IPS-18c (cell line): ENCODE results near the gene TTLL6.
"Not testable (repeated sequence)": the region's sequence is repeated elsewhere in the genome, so short reads cannot be mapped to it uniquely, and the experiment has no call there.

Experiments used
- H3K4me3 ChIP-seq: 2 replicates; pipeline ENCODE4 v1.7.0; 2013; ENCODE audit warnings: low read depth, mild to moderate bottlenecking, low read length, moderate library complexity; ENCODE audit not compliant: insufficient read depth
- H3K9me3 ChIP-seq: one replicate; pipeline ENCODE4 v1.6.1; 2013; ENCODE audit warnings: mild to moderate bottlenecking, low read length, moderate library complexity; ENCODE audit not compliant: control insufficient read depth, insufficient read depth

Gene TTLL6

DNA sequence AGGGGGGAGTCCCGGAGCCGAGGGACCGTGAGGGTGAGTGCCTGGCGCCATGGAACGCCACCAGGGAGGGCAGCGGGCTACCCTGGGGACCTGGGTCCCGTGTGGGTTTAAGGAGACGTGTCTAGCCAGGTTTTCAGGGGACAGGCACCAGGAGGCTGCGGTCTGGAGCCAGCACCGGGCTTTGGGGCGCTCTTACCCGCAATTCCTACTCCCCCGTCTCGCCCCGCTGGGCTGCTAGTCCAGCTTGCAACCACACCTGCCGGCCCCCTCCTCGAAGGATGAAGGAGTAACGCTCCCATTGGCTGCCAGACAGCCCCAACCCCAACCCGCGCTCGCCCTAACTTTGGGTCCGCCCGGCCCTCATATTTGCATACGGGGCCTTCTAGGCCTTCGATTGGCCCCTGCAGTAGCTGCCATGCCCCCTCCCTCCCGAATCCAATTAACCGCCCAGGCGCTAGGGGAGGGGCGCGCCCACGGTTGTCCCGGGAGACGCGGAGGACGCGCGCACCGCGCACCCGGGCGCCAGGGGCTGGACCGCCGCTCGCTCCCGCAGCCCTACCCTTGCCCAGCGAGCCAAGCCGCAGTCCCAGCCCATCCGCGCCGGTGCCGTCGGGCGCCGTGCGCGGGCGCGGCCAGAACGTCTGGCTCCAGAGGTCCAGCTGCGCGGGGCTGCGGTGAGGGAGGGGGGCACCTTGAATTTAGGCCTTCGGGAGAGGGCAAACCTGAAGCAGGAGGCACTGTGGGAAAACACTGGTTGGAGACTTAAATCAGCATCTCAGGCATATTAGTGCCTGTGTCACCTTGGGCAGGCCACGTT is at the start of gene TTLL6:
TTLL6 (minus strand) TSS at position 456 of the 817 bp plus-strand sequence; CDS start at position 299, 157 bp downstream.
- Histone ChIP-seq H3K9me3 (no peaks in the 10 kb centered on the region), H3K4me3 (peak within 1 kb of the TSS; percentile 84)

DNA sequence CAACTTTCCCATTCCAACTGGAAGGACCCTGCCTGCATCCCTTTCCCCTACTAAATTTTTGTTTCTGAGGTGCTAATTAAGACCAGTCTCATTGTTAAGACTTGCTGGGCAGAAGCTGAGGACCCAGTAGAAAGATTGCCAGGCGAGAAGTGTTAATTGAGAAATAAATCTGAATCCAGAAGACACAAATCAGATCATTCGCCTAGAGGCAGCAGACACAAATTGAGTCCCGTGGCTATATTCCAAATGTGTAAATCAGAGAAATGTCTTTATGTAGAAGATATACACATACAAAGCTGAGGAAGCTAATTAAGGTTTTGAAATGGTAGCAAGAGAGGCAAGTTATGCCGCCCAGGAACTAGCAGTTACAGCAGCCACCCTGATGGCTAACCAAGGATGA is 43.4 kb upstream of the TTLL6 start:
- Histone ChIP-seq H3K9me3 (no peaks in the 10 kb centered on the region), H3K4me3 (no peak overlapping the region)

DNA sequence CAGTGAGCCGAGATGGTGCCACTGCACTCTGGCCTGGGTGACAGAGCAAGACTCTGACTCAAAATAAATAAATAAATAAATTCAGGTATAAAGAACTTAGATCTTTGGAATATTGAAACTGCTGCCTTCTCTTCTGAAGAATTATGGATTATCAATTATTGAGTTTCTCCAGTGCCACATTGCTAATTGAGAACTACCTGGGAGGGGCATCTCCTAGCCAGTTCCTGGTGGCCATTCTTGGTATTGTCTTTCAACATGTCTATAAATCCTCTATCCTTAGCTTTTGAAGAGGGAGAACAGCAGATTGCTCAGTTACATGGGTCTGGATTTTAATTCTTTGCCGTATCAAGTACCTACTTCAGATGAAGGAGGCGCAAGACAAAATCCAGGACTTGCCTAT is 43.0 kb upstream of the TTLL6 start:
- Histone ChIP-seq H3K9me3 (no peaks in the 10 kb centered on the region), H3K4me3 (no peak overlapping the region)

DNA sequence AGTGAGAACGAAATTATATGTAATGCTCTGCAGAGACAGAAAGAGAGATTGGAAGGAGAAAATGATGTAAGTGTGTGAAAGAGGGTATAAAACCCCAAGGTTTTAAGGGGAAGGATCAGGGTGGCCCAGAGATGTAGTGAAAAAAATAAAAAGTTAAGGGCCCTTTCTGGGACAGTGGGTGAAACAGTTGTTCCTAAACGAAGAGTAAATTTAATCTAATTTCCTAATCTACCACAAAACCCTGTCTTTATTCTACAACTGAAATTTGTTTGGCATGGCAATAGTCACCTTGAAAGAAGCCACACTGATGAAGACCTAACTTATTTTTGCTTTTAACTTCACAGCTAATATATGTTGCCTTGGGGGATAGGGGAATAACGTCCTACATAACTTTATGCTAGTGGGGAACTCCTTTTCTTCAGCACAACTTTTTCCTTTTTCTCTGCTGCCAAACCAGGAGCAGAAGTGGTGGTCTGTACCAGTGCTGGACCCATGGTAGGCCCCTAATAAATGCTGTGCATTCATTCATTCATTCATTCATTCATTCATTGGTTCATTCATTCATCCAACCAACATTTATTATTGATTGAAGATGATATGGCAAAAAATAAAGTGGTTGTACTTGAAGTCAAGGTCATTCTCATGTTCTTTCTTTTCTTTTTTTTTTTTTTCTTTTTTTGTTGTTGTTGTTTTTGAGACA is 39.2 kb upstream of the TTLL6 start:
- no peaks in the 10 kb centered on the region for H3K9me3 ChIP-seq
- H3K4me3 ChIP-seq = no peak overlapping the region

DNA sequence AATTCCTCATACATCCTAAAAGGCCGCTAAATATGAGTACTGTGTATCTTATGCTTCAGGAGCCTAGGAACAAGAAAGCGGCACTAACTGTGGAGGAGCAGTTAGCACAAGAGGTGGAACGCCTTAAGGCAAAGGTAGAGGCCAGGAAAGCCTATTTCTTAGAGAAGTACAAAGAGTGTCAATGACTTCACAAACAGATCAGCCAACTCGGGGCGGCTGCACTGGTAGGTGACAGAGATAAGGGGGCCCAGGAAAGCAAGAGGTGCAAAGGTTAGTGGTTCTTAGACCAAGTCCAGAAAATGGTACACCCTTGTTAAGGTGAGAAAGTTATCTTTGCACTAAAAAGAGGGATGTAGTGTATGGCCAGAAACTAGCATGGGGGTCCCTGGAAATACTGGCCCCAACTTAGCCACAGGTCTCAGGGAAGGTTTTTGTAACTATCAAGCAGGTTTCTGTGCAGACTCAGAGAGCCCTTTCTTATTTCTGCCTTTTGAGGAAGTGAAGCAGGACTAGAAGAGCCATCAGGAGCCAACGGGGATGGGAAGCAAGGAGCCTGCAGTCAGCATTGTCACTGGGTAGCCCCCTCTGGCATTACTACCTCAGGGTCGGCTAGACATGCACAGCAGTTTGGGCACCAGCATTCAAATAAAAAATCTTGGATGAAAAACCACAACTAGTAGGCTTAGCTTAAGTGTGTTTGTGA is 37.9 kb upstream of the TTLL6 start:
- no peak overlapping the region for H3K4me3 ChIP-seq

GRCh38 chr17:48850792-48851323 is 33.8 kb upstream of the TTLL6 start:
- Histone ChIP-seq H3K4me3 (no peak overlapping the region), H3K9me3 (no peaks in the 10 kb centered on the region)

More for the DNA sequence above, 37.9 kb upstream of the TTLL6 start:
- no peaks in the 10 kb centered on the region for H3K9me3 ChIP-seq

DNA sequence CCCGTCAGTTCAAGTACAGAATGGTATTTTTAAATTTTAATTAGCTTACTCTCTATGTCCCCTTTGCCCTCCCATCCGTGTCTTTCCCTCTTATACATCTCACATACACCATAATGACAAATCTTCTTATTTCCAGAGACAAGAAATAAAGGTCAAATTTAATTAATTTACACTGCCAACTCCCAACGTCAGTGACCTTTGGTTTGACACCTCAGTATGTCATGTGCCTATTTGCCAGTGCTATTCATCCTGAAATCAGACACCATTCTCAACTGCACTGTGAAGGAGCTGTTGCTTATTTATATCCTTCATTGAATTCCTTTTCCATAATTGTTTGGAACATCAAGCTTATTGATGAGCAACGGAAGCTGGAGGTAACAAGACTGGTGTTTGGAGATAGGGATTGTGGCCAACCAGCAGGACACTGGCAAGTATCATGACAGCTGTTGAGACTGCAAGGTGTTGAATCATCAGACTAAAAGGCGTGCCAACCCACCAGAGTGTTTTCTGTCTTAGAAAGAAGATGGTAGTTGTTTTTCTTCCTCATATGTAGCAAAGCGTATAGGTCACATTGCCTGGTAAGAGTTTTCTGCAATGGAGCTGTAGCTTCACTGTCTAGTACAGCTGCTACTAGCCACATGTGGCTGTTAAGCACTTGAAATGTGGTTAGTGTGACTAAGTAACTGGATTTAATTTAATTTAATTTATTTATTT is 26.3 kb upstream of the TTLL6 start:
- no peaks in the 10 kb centered on the region for H3K9me3 ChIP-seq
- H3K4me3 ChIP-seq = no peak overlapping the region

DNA sequence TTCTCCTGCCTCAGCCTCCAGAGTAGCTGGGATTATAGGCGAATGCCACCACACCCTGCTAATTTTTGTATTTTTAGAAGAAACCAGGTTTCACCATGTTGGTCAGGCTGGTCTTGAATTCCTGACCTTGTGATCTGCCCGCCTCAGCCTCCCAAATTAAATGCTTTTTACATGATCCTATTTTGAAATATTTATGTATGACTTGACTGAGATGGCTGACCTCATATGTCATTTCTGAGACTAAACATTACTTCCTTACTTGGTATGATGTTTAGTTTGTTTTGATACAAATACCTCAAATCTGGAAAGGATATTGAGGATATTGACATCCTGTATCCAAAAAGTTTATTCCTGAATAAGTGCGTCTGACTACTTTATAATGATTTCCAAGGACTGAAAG is 25.7 kb upstream of the TTLL6 start:
- H3K9me3 ChIP-seq = no peaks in the 10 kb centered on the region
- H3K4me3 ChIP-seq = no peak overlapping the region

DNA sequence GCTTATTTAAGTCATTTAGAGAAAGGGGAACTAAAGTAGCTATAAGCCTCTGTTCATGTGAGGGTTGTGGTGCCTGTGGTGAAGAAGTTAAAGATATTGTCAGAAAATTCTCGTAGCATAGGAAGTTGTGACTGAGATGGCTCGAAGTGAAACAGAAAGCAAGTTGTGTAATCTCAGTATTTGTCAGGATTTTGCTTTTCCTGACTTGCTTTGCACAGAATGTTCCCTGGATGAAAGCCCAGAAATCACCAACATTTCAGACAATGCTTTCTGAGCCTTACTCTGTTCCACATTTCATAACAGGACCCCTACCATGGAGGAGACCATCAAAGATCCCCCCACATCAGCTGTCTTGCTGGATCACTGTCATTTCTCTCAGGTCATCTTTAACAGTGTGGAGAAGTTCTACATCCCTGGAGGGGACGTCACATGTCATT is 24.4 kb upstream of the TTLL6 start:
- Histone ChIP-seq H3K4me3 (no peak overlapping the region), H3K9me3 (no peaks in the 10 kb centered on the region)

DNA sequence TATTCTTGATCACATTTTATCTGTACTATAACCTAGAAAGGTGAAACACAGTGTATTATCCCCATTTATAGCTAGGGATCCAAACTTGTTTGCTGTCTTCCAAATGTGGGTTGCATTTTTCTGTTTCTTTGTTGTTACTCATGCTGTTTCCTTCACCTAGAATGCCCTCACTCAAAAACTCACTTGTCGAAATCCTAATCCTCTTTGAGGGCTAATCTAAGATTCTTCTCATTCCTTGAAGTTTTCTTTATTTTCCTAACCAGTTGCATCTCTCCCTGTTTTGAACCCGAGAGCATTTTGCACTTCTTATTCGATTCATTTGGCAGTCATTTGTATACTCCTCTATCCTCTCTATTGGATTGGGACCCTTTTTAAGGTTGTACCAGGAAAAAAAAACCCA is 23.4 kb upstream of the TTLL6 start:
- Histone ChIP-seq H3K4me3 (no peak overlapping the region), H3K9me3 (no peaks in the 10 kb centered on the region)

DNA sequence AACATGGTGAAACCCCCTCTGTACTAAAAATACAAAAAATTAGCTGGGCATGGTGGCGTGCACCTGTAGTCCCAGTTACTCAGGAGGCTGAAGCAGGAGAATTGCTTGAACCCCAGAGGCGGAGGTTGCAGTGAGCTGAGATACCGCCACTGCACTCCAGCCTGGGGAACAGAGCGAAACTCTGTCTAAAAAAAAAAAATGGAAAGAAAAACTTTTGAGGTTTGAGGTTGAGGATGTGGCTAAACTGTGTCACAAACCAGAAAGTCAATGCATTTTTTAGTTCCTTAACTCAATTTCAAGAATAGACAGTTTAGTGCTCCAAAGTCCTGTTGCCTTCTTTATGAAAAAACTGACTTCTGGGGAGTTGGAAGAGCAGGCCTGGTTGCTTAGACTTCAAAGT is 20.4 kb upstream of the TTLL6 start:
- H3K4me3 ChIP-seq = not testable (repeated sequence)

DNA sequence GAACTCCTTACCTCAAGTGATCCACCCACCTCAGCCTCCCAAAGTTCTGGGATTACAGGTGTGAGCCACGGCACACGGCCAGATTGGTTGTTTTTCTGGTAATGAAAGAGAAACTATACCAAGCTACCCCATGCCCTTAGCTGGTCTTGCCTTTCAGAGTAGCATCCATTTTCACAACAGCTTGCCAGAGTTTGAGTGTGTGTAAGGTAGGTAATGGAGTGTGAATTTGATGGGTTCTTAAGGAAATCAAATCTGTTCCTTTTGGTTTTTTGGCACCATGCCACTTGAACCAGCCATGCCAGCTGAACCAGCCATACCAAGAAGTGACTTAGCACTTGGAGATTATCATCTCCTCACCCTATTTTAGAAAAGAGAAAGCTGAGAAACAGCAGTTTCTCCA is 18.9 kb upstream of the TTLL6 start:
- H3K9me3 ChIP-seq = no peaks in the 10 kb centered on the region
- H3K4me3 ChIP-seq = no peak overlapping the region

More for the DNA sequence above, 20.4 kb upstream of the TTLL6 start:
- not testable (repeated sequence) for H3K9me3 ChIP-seq

GRCh38 chr17:48834973-48835372 is 17.9 kb upstream of the TTLL6 start:
- Histone ChIP-seq H3K9me3 (no peaks in the 10 kb centered on the region), H3K4me3 (no peak overlapping the region)

DNA sequence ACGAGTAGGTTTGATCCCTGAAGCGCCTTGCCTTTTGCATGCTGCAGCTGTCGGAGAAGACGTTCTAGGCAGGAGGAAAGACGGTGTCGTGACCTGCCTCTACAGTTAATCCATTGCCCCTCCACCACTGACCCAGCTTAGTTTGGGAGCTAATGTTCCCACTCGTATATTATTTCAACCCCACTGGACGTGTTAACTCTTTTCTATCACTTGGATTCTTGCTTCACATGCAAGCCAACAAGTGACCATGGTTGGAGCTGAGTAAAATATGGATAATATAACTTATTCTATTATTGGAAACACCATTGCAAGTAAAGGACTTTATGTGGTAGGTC is 14.5 kb upstream of the TTLL6 start:
- Histone ChIP-seq H3K9me3 (no peaks in the 10 kb centered on the region), H3K4me3 (peak overlapping the region; percentile 95)

DNA sequence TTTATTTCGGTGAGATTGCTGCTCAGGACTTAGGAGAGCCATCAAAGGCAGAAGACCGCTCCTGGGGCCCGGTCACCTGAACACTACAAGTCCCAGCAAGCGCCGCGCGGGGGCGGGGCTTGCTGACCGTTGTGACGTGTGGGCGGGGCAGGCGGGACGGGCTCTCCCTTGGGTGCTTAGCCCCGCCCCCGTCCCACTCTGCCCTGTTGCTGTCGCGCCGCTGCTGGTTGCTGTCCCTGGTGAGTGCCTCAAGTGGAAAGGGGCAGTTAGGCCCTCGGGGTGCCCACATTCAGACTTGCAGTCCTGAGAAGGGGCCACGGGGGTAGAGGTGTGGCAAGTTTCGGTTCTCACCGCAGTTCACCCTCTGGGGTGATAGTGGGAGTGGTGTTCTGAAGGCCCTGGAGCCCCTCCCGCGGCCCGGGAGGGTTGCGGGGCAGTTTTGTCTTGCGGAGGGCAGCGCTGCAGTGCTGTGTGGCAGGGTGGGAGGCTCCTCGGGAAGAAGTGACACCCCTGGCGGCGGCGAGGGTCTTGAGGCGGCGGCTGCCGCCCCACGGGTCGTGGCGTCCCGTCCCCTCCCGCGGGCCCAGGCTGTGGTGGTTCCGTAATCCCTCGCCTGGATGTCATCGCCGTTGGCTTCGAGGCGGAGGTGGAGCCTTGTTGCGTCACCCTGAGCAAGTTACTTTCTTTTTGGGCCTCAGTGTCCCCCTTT is 14.0 kb upstream of the TTLL6 start, which contains the start of gene CALCOCO2:
CALCOCO2 (plus strand) TSS at position 196 of the 709 bp plus-strand sequence. CDS start 10,673 bp downstream, outside the sequence.
- no peaks in the 10 kb centered on the region for H3K9me3 ChIP-seq
- H3K4me3 ChIP-seq = peak within 1 kb of the TSS; percentile 95
